DMS 273 treated with DMSO at 0.1 percent for 48 hours (cell line): Measurements from ENCODE around the gene SLC22A3.

Experiments used
- DNase-seq: peaks from one replicate; lab custom pipeline; 2025; lab: John Stamatoyannopoulos, UW

Gene SLC22A3

DNA sequence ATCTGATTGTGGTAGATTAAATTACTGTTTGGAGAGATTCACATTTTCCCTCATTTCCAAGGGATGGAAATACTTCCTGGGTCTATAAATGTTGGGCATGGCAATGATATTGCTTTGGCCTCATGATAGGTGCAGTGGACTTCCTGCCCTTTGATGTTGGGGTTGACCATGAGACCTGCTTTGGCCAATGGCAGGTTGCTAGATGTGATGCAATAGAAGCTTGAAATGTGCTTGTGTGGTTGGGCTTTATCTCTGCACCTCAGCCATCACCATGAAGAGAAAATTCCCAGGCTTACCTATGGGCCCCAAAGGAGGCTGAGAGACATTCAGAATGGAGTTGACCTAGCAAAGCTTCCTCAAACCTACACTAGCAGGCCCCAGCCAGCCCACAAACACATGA is 69.4 kb downstream of the SLC22A3 start:
- DNase-seq: no peak

DNA sequence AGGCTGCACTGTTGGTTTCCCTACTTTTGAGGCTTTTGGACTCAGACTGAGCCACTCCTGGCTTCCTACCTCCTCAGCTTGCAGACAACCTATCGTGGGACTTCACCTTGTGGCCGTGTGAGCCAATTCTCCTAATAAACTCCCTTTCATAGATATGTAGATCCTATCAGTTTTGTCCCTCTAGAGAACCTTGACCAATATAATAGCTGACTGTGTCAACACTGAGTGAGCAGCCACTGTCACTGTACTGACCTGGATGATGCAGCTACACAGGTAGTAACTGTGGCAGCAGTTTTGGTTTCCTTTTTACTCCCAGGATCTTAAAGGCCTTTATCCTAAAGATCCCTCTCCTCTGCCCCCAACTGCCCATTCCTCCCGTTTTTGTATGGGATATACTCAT is 70.2 kb downstream of the SLC22A3 start:
- DNase-seq: no peak

DNA sequence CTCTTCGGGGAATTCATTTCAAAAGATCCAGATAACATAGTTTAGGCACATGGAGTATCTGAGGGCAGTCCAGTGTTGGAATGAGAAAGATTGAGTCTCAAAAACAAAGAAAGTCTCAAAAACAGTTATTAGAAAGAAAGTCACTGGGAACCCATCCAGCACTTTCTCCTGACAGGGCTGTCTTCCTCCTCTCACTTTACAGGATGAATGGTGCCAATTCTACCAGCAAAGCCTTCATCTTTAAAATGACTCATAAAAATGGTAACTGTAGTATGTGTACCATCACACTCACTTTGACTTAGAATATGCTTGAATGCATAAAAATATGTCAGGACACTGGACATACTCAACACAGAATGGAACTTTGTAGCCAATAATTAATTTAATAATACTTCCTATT is 71.3 kb downstream of the SLC22A3 start:
- DNase-seq: no peak

GRCh38 chr6:160420253-160420968 is 72.2 kb downstream of the SLC22A3 start:
- no peak for DNase-seq

DNA sequence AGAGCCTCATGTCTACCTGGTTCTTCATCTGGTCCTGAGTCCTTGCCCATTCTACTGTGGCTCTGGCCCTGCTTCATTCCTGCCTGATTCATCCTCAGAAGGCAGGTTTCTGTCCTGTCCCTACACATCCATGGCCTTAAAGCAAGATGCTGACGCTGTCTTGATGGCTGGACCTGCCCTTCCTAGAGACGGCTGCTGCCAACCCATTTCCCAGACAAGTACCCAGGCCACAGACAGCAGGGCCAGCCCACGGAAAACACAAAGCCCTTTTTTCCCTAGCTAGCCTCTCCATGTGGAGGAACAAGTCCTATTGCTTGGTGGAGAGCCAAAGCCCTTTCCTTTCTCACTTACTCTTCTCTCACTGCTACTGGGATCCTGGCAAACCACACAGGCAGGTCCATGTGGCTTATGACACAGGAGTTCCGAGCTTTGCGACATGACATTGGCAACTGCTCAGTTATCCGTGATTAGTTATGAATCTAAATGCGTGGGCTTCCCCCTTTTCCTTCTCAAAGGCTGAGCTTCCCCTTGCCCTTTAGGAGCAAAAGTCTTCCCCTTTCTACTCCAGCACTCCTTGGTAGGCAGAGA is 72.9 kb downstream of the SLC22A3 start:
- no peak for DNase-seq

DNA sequence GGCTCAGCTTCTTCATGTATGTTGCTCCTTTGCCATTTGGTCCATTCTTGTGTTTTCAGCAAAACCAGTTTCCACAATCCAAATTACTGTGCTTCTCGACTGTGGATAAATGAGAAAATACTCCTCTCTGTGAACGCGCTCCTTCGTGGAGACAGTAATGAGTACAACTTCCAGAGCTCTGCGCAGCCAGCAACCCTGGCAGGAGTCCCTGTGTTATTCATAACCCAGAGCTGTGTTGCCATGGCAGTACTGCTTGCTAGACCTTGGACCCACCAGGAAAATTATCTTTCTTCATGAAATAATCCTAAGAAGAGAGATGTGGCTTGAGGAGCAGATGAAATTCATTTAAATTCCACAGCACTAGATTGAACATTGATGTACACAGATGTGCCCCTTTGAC is 73.7 kb downstream of the SLC22A3 start:
- no peak for DNase-seq

- no peak for DNase-seq
Measured at GRCh38 chr6:160424256-160424655, 76.1 kb downstream of the SLC22A3 start.

GRCh38 chr6:160426136-160426535 is 78.0 kb downstream of the SLC22A3 start:
- DNase-seq: no peak

- no peak for DNase-seq
Measured at GRCh38 chr6:160427312-160428068, 79.3 kb downstream of the SLC22A3 start.

DNA sequence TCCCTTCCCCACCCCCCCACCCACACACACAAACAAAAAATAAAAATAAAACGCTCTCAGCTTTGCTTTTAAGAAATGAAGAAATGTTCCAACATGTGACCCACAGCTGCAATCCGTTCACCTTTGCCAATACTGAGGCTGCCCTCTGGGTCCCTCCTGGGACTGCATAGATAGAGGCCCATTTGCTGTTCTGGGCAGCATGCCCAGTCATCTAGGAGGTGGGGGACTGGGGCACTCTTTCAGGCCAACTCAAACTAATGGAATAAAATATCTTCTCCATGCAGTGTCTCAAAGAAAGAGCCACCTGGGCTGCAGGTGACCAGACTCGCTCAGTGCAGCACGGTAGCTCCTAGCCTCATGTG is 79.9 kb downstream of the SLC22A3 start:
- DNase-seq: no peak

DNA sequence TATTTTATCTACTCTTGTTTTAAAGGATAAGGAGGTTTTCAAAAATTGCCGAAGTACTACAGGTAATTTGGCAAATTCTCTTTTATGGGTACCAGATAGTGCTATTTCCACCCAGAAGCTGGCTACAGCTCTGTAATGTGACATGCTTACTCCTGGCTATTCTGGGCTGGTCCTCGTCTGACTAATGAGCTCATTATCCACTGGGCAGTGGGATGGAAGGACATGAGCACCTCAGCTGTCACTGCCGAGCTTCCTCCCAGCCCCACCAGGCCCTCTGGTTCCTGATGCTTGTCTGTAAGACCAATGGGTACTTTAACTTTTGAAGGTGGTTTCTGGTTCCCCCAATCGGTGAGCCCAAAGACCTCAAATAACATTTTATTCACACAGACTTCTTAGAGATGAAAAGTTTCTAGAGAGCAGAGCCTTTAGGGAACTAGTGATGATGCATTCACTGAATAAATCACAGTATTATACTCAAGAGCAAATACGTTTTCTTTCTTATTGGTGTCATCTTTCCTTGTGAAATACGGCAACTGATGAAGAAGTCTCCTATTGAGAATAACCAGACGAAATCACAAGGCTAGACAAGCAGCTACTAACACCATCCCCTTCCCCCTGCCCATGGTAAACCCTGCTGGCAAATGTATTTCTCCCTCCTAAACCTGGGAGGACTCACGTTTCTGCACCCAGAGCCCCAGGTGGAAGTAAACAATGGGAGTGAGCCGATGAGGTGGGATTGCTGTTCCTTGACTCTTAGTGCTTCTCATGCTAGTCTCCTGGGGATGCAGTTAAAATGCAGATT is 80.8 kb downstream of the SLC22A3 start:
- DNase-seq: no peak

DNA sequence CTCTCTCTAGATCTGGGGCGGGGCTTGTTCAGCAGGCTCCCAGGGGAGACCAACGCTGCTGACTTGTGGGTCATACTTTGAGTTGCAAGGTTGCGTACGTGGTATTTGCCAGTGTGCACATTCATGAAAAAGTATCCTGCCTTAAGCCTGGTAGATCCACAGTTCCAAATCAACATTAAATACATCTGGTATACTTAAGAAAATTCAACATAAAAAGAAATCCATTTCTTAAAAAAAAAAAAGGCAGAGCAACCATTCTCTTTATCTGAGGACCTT is 81.4 kb downstream of the SLC22A3 start:
- no peak for DNase-seq

DNA sequence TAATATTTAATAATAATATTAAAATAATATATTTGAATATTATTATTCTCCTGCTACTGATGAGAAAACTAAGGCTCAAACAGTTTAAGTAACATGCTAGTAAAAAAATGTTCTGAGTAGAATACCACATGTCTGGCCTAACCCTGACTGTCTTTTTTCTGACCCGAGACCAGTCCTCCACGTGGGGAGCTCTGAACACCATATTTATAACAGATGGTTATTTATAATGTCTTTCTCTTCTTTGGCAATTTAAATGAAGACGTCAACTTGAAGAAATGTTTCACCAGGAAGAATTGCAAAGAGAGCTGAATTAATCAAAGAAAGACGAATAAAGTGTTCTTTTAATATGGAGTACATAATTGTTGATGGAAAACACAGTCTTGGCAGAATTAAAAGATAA is 82.0 kb downstream of the SLC22A3 start:
- no peak for DNase-seq

GRCh38 chr6:160430751-160431150 is 82.6 kb downstream of the SLC22A3 start:
- DNase-seq: no peak

- no peak for DNase-seq
Measured at GRCh38 chr6:160431226-160431625, 83.0 kb downstream of the SLC22A3 start.

DNA sequence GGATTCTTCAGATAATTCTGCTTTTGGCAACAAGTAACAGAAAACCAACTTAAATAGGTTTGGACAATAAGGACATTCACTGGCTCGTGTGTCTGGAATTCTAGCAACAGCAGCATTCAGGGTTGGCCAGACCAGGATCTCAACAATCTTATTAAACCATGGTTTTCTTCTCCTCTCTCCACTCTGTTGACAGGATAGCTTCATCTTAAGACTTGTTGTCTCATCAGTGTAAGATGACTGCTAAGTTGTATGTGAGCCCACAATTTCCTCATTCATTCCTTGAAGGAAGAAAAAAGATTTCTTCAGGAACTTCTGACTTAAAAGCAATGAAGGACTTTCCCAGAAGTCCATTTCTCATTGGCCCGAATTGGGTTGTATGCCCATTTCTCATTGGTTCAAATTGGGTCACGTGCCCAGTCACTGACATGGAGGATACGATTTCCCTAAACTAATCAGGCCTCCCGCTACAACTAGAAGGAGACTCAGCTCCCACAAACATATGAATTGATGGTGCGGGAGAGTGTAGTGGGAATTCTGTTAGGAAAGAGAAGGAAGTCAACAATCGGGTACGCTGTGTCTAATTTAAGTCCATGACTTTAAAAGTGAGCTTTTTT is 83.7 kb downstream of the SLC22A3 start:
- no peak for DNase-seq

DNA sequence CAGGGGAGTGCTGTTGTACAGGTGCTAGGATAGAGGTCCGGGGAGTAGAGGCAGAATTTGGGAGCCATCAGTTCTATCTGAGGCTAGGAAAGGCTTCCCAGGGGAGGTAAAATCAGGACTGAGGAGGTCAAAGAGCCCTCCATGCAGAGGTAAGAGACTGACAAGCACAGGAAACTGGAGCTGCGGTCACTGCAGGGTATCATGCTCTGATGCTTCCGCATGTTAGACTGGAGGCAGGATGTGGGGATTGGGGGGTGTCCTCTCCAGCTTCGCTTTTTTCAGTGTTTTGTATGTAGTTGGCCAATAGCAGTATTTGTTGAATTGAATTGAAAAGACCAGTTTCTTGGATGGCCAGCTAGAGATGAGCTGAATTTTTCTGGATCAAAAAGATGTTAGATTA is 87.8 kb downstream of the SLC22A3 start:
- no peak for DNase-seq

DNA sequence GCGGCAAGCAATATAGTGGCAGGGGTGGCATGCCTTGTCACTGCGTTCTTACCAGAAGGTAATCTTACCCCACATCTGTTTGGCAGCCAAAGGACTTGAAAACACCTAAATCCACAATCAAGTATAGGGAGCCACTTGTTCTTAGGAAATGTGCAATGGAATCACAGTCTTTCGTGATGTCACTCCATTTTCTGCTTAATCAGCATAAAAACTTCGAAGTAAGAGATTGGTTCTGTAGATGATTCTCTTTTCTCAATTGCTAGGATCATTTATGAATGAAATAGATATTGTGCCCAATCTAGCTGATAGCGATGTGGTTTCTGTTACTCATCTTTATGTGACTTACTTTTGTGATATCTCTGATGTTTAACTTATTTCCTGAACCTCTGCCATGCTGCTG is 89.0 kb downstream of the SLC22A3 start:
- no peak for DNase-seq

DNA sequence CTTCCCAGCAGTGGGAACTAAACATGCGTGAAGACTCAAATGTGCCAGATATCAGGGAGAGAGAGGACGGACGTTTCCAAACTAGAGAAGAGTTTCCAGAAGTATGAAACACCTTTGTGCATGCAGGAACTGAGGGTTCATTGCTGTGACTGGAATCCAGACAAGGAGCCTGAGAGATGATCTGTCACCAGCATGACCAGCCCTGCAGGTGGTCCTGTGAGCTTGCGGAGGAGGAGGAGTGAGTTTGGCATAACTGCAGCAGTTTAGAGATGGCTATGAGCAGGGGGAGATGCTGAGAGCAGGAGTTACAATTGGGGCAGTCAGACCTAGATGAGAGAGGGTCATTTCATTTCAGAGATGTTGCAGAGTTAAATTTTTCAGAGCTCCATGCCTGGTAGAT is 89.6 kb downstream of the SLC22A3 start:
- no peak for DNase-seq

DNA sequence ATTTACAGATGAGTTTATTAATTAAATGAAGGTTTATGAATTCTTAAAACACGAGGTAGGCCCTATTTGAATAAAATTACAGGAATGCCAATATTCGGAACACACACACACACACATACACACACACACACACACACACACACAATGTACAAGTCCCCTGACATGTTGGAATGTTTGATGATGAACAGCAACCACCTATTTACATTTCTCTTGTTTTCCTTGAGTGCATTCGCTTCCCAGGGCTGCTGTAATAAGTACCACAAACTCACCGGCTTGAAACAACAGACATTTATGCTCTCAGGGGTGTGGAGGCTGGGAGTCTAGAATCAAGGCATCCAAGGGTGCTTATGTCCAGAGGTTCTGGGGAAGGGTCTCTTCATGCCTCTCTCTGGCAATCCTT is 90.3 kb downstream of the SLC22A3 start:
- DNase-seq: no peak

- no peak for DNase-seq
Measured at GRCh38 chr6:160439751-160440150, 91.6 kb downstream of the SLC22A3 start.

DNA sequence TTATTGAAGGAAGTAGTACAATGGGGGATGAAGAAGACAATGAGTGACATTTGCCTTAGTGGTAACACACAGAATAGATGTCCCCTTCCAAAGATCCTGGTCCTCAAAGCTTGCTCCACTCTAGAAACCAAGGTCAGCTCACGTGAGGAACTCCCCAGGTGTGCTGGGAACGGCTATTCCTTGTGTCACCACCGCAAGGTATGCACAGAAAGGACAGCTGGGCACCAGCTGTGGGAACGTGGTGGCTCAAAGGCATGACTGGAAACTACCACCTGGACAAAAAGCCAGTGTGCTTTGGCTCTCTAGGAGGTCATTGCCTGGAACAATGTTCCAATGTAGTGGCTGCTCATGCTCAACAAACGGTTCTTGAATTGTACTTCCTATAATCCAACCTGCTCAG is 94.0 kb downstream of the SLC22A3 start:
- DNase-seq: no peak
